Gastroesophageal sphincter (tissue), 3 donors: ENCODE data around the gene CTNNB1.

ENCODE experiments used
- CTCF ChIP-seq, 4 experiments: fragments of 200-600 bp in 2 of 4; fragments of 450-650 bp in 2 of 4; sonication (generic) in 1 of 4; IDR thresholded peaks; one replicate each; pipeline ENCODE4 v1.5.1; 2017 to 2019; ENCODE audit warnings: antibody characterized with exemption in 4 of 4, mild to moderate bottlenecking in 2 of 4, moderate library complexity in 2 of 4
- POLR2A ChIP-seq, 2 donors: fragments of 450-650 bp; IDR thresholded peaks; one replicate each; pipeline ENCODE4 v1.6.1; 2017; ENCODE audit warnings: antibody characterized with exemption in 2 of 2, mild to moderate bottlenecking in 2 of 2, moderate library complexity in 1 of 2
- POLR2AphosphoS5 ChIP-seq: sonication (generic); formaldehyde crosslinking; IDR thresholded peaks from one replicate; pipeline ENCODE4 v1.6.1; 2017; ENCODE audit warnings: antibody characterized with exemption

DNA sequence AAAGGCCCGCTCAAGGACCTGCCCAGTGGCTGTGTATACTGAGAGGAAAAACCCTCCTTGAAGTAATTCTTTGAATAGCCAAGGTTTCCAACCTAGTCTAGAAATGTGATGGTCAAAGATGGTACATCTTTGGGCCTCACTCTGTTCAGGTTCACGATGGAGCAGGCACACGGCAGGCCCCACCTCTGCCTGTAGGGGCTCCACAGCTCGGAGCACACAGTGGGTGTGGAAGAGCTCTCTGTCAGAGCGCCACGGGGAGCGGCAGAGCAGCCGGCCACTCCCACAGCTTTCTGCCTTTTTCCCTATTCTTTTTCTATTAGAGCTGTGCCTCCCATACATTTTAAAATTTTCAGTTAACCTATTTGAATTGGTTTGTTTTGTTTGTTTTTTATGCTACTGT lies 89.5 kb downstream of the CTNNB1 start:
- no peak for TF ChIP-seq CTCF (IDR thresholded peaks at IDR 0.05)
- TF ChIP-seq POLR2AphosphoS5, result no peak
- TF ChIP-seq POLR2A (IDR thresholded peaks at IDR 0.05), result no peak
